Measurements from ENCODE around the gene KLC1. TPM values are rescaled to one million over a fixed set of nuclear protein-coding genes. Genes with fewer than 3 reads are reported as not detected.
A peak's percentile ranks its signal among the peaks of the same experiment; 100 is the strongest.

Gene KLC1
- polyA plus RNA-seq, 3 donors, result 96.5 to 146 (median 145) TPM

DNA sequence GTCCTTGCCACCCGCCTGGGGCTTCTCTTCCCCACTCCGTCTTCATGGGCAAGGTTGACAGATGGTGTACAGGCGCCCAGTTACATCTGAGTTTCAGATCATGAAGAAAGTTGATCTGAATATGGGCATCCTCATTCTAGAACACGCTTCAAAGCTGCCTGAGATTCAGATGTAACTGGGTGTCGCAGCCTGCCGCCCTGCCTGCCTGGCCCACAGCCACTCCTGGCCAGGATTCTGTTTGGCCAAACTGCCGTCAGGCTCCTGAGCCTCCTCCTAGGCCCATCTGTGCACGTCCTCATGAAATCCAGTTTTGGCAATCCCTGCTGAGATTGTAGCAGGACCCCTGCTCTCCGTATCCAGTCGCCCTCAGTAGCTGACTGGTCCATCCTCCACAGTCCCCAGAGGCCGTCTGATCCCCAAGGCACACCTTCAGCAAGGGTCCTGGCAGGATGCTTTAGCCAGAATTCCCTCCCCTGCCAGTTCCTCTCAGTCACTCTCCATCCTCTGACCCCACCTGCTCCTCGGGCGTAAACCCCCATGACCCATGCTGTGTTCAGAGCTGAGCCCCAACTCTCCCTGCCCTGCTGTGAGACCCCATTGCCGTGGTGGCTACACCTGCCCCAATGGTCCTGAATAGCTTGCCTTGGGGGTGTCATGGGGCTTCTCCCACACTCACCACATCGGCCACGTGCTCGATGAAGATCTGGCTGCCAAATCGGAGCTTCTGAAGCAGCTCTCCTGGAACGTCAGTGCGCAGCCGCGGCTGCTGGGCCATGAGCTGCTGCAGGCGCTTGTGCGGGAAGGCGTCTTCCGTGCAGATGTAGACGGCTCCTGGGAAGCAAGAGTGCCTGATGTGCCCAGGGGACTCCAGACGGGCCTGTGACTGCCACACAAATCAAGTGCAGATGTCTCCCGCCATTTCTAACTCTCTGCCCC lies 73.8 kb downstream of the KLC1 start:
- DNase-seq, result no peak

DNA sequence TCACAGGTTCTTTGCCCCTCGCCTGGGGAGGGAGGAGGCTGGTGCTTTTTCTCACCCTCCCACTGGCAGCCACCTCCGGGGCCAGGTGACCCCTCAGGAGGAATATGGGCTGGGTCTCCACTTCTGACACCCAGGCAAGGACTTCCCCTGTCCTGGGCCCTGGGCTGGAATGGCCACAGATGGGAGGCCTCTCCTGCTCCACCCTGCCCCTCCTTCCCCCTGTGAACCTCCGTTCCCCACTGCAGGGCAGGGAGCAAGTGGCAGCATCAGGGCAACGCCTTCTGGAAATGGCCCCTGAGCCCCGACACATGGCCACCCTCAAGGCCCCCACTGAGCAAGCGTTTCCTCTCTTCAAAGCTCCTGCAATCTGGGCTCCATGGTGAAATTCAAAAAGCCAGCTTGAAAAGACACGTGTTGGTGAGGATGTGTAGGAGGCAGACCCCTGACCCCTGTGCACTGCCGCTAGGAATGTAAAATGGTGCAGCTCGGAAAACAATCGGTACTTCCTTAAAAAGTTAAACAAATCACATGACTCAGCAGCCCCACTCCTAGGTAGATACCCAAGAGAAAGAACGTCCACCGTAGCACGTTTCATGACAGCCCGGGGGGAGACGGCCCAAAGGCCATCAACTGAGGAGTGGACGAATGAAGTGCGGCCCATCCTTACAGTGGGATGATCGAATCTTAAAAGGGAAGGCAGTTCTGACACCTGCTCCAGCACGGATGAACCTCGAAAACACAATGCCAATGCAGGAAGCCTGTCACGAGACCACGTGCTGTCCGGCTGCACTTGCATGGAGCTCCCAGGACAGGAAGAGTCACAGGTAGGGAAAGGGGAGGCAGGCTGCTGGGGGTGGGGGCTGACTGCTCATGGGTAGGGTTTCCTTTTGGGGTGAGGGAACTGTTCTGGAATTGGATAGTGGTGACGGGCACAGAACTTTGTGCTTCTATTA lies 74.7 kb downstream of the KLC1 start:
- no peak for DNase-seq

DNA sequence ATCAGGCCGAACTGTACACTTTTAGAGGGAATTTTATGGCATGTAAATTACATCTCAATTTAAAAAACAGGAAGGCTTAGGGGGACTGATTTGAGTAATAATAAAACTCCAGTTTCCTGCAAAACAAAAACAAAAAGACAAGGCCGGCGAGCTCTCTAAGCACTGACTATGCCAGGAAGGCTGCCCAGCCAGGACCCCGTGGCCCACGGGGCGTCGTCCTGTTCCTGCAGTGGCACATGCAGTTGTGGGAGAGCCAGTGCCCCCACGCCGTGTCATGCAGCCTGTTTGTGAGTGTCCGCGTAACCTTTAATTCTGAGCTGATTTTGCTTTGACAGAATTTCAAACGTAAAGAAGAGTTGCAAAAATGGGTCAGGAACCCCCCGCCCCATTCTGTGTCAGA lies 75.7 kb downstream of the KLC1 start:
- DNase-seq, result no peak

DNA sequence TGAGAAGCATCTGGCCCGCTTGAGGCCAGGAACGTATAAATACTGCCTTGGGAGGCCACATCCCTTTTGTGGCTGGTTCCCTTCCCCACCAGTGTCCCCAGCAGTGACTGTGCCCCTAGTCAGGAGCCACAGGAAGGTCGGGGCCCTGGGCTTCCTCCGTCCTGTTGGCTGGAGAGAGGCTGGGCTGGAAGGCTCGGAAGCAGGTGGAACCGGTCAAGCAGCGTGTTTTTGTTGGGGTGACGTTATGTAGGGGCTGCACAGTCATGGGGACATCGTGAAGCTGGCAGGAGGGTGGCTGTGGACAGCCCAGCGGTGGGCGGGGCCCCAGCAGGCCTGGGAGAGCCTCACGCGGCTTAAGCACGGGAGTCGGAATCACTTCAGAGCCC lies 76.1 kb downstream of the KLC1 start:
- DNase-seq, result no peak

DNA sequence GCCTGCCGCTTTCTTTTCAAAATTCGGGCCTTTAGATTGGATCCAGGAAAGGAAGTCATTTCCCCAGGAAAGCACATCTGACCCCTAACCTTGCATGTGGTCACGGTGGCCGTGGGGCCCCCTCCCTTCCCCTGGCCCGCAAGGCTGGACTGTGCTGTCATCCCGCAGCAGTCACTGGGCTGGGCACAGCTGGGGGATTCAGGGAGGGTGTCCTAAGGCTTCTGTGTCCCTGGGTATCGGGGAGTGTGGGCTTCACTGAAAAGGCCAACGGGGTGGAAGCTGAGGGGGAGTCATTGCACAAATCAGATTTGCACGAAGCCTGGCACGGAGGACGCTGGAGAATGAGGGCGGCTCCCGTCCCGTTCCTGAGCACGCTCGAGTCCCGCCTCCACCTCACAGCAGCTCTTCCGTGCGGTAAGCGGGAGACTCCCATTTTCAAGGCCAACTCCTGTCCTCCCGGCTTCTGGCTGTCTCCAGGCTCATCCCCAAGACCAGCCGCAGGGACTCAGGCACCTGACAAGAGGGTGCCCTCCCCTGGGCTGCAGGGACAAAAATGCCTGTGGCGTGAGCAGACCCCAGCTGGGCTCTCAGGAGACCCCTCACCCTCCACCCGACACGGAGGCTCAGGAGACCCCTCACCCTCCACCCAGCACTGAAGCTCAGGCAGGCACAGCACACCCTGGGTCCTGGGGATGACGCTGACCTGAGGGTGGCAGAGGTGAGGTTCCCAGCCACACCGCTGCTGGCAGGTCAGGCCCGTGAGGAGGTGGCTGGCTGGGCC lies 76.7 kb downstream of the KLC1 start:
- DNase-seq, result no peak

DNA sequence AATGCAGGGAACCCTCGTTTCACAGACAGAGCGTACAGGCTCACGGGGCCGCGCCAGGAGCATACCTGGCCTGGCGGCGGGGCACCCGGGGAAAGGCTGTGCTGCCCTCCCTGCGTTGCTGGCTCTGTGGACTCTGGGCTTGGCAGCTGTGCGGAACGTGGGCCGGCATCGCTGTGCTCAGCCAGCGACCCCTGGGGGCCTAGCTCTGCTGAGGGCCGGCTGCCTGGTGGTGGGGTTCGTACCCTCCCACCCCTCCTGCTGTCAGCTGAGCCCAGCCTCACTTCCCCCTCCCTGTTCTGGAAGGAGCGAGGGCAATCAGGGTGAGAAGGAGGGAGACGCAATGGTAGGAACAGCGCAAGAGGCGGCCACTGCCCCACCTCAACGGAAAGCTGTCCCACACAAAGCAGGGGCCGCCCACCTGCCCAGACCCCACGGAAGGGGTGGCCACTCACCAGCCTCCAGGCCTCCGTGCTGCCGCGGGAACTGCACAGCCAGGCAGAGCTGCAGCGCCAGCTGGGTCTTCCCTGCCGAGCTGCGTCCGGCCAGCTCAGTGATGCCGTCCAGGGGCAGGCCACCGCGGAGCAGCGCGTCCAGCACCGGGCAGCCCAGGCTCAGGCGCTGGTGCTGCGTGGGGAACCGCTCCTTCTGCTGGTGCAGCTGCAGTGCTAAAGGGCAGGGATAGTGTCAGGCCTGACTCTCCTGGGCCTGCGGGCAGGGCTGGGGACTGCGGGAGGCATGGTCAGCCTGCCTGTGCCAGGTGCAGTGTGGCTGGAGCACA lies 77.7 kb downstream of the KLC1 start:
- DNase-seq, result no peak

DNA sequence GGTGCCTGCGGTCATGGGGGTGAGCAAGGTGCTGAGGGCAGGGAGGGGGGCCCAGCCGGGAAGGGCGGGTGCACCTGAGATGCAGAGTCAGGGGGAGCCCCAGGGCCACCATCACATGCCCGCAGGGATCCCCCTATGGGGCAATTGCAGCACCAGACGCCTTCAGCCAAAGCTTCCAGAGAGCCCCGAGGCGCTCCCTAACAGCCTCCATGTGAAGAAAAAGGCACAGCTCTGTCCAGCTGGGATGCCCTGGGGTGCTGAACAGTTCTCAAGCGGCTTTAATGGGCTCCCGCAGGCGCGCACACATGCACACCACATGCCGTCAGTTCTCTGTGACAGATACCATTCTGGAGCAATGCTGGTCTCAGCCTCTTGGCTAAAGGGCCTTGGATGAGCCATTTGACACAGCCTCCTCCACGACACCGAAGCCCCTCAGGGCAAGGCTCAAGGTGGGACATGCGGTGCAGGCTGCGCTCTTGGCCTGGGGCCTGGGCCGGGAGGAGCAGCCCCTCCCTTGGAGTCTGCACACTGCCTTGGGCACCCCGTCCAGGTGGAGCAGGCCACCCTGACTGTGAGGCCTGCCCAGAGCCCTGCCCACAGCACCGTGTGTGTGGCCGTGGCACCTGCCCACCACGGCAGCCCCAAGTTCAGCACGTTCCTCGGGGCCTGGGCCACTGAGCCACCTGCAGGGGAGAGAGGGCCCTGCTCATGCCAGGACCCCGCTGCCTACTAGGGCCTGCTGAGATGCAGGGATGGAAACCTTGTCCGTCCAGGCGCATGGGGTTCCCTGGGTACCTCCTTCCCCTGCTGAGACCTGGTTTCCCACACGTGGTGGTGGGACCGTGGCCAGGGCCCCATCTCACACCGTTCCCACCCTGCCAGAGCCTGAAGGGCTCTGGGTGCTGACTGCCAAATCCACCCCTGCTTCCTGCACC lies 78.6 kb downstream of the KLC1 start:
- no peak for DNase-seq

DNA sequence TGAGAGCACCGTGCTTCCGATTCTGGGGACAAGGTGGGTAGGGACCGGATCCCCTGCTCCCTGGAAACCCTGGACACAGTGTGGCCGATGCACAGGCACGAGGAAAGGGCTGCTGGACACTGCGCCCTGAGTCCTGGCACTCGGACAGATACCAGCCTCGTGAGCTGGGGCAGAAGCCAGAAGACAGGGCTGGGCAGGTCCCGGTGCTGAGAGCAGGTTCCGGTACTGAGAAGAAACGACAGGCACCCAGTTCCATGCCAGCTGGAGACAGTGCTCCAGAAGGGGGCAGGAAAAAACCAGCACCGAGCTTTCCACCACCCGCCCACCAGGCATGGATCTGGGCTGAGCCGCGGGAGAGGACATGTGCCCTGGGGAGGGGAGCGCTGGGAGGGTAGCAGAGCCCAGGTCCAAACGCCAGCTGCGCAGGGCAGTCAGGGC lies 79.8 kb downstream of the KLC1 start:
- no peak for DNase-seq

DNA sequence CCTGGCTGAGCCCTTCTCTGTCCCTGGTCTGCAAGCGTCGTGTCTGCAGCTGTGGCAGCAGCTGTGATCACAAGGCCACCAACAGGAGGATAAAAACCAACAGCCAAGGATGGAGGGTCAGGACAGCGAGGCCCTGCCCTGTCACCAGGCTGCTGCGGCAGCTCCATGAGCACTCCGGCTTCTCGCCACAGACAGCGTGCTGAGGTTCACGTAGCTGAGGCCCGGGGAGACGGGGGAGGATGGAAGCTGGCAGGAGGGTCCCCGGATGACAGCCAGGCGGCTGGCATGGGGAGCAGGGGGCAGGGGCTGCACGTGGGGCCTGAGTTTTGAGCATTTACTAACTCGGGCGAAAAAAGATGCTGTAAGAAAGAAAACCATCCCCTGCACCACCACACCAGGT lies 80.8 kb downstream of the KLC1 start:
- no peak for DNase-seq

DNA sequence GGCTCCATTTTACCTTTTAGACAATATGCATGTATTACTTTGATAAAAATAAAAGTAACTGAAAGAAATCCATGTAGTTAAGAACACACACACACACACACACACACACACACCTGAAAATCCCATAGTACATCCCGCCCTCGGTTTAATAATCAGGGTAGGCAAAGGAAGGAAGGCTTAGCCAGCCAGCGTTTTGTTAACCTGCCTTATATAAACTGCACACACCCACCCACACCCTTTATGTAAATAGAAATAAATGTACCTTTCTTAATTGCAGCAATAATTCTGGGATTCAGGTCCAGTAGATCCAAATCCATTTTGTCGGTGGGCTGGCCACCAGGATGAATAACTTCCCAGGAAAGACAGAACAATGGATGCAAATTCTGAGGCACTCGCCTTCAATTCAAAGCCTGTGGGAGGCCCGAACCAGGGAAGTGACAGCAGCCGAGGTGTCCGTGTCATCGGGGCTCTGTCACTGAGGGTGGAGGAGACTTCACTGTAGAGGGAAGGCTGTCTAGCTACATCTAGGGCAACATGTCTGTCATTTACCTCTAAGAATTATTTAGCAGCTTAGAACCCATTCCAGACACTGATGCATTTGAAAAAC lies 81.9 kb downstream of the KLC1 start:
- no peak for DNase-seq

DNA sequence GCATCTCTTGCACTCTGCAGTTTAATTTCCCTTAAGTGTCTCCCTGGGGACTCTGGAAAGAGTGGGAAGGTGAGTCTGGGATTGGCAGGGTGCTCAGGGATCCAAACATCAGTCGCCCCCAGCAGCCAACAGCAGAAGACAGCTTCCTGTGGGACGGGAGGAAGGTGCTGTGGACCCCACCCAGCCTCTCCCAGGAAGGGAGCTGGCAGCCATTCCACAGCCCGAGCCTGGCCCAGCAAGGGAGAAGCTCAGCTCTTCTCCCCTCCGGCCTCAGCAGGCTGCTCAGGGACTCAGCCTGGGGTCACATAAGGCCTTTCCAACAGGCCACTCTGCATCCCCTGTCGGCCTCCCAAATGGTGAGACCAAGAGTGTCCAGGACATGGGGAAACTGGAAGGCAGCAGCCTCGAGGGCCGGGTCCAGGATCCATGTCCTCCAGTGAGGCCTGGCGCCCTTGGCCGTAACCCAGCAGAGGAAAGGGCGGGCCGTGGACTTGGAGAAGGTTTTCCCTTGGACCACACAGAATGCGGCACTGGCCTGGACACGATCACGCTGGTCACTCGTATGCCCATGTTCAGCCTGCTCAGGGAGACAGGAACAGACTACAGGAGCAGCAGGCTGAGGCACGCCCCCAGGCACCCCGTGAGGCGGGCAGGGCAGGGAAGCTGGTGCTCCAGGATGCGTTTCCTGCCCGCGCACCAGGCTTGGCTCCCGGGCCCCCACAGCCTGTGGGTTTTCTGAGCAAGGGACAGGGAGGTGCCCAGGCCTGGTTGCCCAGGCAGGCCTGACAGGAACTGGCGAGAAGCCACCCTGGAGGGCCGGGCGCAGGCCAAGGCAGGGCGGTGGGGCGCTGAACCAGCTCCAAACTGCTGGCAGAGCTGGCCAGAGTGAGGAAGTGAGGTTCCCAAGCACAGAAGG lies 82.8 kb downstream of the KLC1 start:
- no peak for DNase-seq

DNA sequence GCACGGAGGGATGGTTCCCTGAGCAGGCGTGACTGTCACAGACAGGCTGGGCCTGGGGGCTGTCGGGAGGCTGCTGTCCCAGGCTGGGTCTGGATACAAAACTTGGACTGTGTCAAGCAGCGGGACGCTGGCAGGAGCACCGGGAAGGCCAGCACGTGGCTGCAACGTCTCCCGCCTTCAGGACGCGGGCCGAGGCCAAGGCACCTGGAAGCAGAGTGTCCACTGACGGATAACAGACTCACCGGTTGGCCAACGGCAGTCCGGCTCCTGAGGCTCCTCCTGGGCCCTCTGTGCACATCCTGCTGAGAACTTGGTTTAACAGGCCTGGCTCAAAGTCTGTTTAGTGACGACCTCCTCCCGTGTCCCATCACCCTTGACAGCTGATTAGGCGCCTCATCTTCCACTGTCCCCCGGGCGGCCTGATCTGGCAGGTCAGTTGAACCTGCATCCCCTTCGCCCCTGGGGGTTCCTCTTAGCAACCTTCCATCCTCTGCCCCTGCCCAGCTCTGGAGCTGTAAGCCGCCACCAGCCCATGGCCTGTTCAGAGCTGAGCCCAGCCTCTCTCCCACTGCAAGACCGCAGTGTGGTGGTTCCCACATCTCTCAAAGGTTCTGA lies 83.7 kb downstream of the KLC1 start:
- no peak for DNase-seq

DNA sequence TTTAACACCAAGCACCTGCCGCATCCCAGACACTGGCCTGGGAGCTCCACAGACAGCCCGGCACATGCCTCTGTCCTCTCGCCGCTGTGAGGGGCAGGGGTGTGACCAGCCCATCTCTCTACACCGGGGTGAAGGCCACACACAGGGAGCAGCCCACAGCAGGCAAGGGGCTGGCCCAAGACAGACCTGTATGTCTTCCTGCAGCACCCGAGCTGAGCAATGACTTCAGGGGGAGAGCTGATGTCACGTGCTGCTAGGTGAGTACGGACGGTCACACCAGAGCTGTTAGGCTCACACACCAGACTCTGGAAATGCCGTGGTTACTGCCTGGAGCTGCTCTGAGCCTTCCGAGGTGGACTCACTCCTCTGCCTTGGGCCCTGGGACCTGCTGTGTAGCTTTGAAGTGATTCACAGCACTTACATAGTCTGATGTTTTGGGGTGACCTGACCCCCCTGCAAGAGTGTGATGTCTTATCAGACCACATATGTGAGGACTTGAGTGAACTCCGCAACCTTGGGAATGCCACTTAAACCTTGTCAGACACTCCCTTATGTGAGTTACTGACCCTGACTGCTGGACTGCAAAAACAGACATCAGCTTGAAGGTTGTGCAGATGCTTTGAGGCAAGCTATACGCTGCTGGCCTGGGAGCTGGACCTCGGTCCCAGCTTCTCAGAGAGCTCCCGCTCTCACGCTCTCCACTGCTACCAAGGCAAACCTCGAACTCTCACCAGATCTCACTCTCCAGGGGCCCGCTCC lies 84.5 kb downstream of the KLC1 start:
- DNase-seq, result no peak

DNA sequence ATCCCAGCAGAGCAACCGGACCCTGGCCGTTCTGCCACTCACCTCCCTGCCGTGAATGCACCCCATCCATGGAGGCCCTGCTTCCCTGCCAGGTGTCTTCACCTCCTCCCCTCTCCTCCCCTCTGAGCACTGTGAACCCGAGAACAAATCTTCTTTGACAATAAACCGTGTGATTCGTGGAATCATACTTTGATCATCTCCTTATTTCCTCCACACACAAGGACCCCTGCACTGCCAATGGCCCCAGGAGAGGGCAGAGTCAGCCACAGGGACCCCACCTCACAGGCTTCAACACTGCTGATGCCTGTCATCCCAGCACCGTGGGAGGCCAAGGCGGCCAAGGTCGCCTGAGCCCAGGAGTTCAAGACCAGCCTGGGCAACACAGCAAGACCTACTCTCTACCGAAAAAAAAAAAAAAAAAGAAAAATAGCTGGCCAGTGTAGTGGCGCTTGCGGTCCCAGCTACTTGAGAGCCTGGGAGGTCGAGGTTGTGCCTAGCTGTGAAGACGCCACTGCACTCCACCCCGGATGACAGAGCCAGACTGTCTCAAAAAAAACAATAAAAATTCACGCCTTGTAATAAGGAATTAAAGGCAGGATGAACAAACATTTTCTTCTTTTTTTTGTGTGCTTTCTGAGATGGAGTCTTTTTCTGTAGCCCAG lies 85.2 kb downstream of the KLC1 start:
- no peak for DNase-seq

DNA sequence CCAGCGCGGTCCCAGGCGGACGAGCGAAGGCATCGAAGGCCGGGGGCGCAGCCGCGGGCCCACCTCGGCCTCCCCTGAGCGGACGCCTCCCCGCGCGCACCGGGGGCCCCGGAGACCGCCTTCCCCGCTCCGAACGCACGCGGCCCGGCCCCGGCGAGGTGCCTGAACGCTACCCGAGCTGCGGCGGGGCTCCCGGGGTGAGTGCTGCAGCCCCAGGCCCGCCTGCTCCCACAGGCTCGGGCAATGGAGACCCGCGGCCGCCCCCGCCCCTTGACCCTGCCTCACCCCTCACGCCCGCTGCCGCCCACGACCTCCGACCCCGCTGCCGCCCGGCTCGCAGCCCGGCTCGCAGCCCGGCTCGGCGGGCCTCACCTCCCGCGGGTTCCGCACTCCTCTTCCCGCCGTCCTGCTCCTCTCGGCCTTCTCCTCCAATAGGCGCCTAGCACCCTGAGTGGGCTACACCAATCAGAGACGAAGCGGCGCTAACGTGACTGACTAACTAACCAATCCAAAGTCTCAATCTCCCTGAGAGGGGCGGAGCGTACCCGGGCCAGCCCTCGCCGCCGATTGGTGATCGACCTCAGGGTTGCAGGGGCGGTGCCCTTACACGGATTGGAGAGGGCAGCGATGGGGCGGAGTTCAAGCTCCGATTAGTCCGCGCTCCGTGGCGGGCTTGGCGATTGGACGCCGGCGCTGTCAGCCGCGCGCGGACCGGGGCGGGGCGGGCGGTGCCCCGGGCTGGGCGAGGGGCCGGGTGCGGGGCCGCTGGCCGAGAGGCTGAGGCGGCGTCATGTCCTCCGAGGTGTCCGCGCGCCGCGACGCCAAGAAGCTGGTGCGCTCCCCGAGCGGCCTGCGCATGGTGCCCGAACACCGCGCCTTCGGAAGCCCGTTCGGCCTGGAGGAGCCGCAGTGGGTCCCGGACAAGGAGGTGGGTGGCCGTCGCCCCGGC lies 86.3 kb downstream of the KLC1 start, which contains the start of the genes XRCC3 and ZFYVE21:
XRCC3 (minus strand) TSS at position 400 of the 949 bp plus-strand sequence. CDS start 4,364 bp downstream, outside the sequence.
ZFYVE21 (plus strand) TSS at position 759 of the 949 bp plus-strand sequence; CDS start at position 791, 32 bp downstream.
- DNase-seq, result peak; percentile 99
